Colonic mucosa (tissue), 4 donors: ENCODE results near the gene SULT1C3. TPM values are rescaled to one million over a fixed set of nuclear protein-coding genes. Genes with fewer than 3 reads are reported as not detected.
A peak's percentile ranks its signal among the peaks of the same experiment; 100 is the strongest.

ENCODE experiments used
- DNase-seq: peaks from one replicate; pipeline ENCODE4 v3.0.0-alpha.2; 2020
- H3K27ac ChIP-seq: fragments of 200-600 bp; one replicate; pipeline ENCODE4 v1.8.0; 2021
- H3K27me3 ChIP-seq: fragments of 200-600 bp; one replicate; pipeline ENCODE4 v1.8.0; 2021
- H3K36me3 ChIP-seq: fragments of 200-600 bp; one replicate; pipeline ENCODE4 v1.8.0; 2021
- H3K4me1 ChIP-seq: fragments of 200-600 bp; one replicate; pipeline ENCODE4 v1.8.0; 2021; ENCODE audit warnings: mild to moderate bottlenecking
- H3K4me3 ChIP-seq: fragments of 200-600 bp; one replicate; pipeline ENCODE4 v1.8.0; 2021
- H3K9ac ChIP-seq, 2 donors: one replicate each; pipeline ENCODE4 v1.7.0; 2013; ENCODE audit warnings: control low read depth in 2 of 2, low read depth in 2 of 2, low read length in 2 of 2
- H3K9me3 ChIP-seq: fragments of 200-600 bp; one replicate; pipeline ENCODE4 v1.8.0; 2021
- intact Hi-C: fragments of 100-400 bp; cut with DNase I; formaldehyde crosslinking; loops from one replicate; pipeline ENCODE4 v1.14.1; 2022
- total RNA-seq, 2 donors: library from RNA; stranded (reverse); fragmentation: NEBNext Ultra II Directional in 1 of 2; extraction: Animal tissue kit (Norgen Biotek cat#: 25700) in 1 of 2; gene quantifications; one replicate each; pipeline ENCODE4 v1.2.1, GENCODE V29; 2021
- TF ChIP-seq, protein P1 (sequence below): fragments of 200-600 bp; IDR thresholded peaks from one replicate; pipeline ENCODE4 v1.8.0; 2022; ENCODE audit warnings: antibody characterized with exemption, mild to moderate bottlenecking
- donor health status: healthy.
- donor health status: DM: no; HTN: no; CAD: no.
- donor health status: DM: no; HTN: no; CAD: no.

SULT1C3 gene
- total RNA-seq, 2 donors from 2014 or later, result 0.77 to 1.4 TPM

DNA sequence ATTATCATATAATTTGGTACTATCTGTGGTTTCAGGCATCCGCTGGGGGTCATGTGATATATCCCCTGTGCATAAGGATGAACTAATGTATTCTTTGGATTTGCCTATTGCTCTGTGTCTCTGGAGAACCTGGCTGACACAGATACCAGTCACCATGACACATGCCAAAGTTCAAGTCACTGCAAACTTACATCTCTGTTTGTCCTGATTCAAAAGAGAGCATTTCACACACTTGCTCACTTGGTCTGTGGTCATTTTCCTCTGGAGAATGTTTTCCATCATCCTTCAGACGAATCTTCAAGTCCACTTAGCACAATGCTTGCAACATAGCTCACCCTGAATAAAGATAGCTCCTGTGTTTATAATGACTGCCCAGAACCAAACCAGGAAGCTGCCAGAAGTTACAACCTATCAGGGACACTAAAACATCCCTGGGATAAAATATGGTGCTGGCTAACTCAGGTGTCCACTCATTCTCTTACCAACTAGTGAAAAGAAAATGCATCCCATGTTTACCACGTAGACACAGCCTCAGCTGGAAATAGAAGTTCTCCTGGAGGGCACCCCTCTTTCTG, 18.1 kb downstream of the SULT1C3 start:
- intact Hi-C loops, result no loop called here
- TF ChIP-seq, protein P1, sequence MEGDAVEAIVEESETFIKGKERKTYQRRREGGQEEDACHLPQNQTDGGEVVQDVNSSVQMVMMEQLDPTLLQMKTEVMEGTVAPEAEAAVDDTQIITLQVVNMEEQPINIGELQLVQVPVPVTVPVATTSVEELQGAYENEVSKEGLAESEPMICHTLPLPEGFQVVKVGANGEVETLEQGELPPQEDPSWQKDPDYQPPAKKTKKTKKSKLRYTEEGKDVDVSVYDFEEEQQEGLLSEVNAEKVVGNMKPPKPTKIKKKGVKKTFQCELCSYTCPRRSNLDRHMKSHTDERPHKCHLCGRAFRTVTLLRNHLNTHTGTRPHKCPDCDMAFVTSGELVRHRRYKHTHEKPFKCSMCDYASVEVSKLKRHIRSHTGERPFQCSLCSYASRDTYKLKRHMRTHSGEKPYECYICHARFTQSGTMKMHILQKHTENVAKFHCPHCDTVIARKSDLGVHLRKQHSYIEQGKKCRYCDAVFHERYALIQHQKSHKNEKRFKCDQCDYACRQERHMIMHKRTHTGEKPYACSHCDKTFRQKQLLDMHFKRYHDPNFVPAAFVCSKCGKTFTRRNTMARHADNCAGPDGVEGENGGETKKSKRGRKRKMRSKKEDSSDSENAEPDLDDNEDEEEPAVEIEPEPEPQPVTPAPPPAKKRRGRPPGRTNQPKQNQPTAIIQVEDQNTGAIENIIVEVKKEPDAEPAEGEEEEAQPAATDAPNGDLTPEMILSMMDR, result no peak
- DNase-seq, result no peak
- Histone ChIP-seq H3K4me3 (no peak overlapping the region), H3K27me3 (no peaks in the 10 kb centered on the region), H3K36me3 (no peaks in the 10 kb centered on the region), H3K9me3 (no peaks in the 10 kb centered on the region), H3K27ac (no peak overlapping the region), H3K4me1 (no peaks in the 10 kb centered on the region), H3K9ac (no peak overlapping the region)

- H3K27ac ChIP-seq, result no peak overlapping the region
- no peak overlapping the region for H3K4me3 ChIP-seq
- H3K9me3 ChIP-seq, result no peaks in the 10 kb centered on the region
- no peaks in the 10 kb centered on the region for H3K36me3 ChIP-seq
- H3K27me3 ChIP-seq, result no peaks in the 10 kb centered on the region
- H3K9ac ChIP-seq, result no peak overlapping the region
- intact Hi-C loops, result no loop called here
- TF ChIP-seq, protein P1, result no peak
- no peaks in the 10 kb centered on the region for H3K4me1 ChIP-seq
- no peak for DNase-seq
Measured at GRCh38 chr2:108260773-108261172, 21.0 kb downstream of the SULT1C3 start.

DNA sequence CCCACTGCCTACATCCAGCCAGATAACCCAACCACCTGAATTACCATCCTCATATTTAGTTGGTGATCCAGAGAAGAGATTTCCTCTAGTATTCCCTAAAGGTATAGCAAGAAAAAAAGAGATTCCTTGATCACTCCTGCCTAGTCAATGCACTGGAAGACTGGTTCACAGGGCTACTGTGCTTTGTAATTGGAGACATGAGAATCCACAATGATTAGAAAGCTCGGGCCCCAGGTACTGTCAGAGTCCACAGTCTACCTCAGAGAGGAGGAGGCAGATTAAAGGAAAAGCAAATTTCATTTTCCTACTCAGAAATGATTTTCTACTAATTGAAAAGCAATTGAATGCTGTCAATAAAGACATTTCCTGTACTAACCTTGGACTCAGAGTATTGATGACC, 22.3 kb downstream of the SULT1C3 start:
- DNase-seq, result no peak
- H3K4me3 ChIP-seq, result no peak overlapping the region
- H3K4me1 ChIP-seq, result peaks cover 2% of the 10 kb centered on the region
- intact Hi-C loops, result no loop called here
- no peak overlapping the region for H3K27ac ChIP-seq
- no peaks in the 10 kb centered on the region for H3K36me3 ChIP-seq
- H3K9me3 ChIP-seq, result no peaks in the 10 kb centered on the region
- H3K27me3 ChIP-seq, result no peaks in the 10 kb centered on the region
- TF ChIP-seq, protein P1, result no peak
- no peak overlapping the region for H3K9ac ChIP-seq

DNA sequence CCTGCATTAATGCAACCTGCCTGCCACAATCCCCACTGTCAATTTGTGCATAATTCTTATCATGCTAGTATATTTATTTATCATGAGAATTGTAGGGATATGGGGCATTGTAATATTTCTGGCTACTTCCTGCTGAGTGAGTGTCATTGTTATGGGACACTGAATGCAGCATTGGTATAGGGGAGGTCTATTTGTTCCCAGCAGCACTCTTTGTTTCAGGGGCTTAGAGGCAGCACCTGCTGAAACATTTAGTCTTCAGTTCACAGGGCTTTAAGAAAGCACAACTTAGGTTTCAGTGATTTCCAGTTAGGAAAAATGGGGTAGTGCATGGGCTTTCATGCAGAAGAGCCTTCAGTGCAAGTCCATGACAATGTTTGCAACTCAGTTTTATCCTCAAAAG, 23.6 kb downstream of the SULT1C3 start:
- DNase-seq, result no peak
- TF ChIP-seq, protein P1, result no peak
- H3K27ac ChIP-seq, result no peak overlapping the region
- H3K9ac ChIP-seq, result no peak overlapping the region
- no peak overlapping the region for H3K4me3 ChIP-seq
- intact Hi-C loops, result no loop called here
- H3K36me3 ChIP-seq, result no peaks in the 10 kb centered on the region
- no peaks in the 10 kb centered on the region for H3K9me3 ChIP-seq
- peaks cover 8% of the 10 kb centered on the region for H3K4me1 ChIP-seq
- no peaks in the 10 kb centered on the region for H3K27me3 ChIP-seq

GRCh38 chr2:108266218-108266617, 26.4 kb downstream of the SULT1C3 start:
- TF ChIP-seq, protein P1, result no peak
- no peak for DNase-seq

More at GRCh38 chr2:108266218-108266617, 26.4 kb downstream of the SULT1C3 start:
- Histone ChIP-seq H3K27me3 (no peaks in the 10 kb centered on the region), H3K4me3 (no peak overlapping the region), H3K36me3 (no peaks in the 10 kb centered on the region), H3K9me3 (no peaks in the 10 kb centered on the region), H3K4me1 (peaks cover 8% of the 10 kb centered on the region), H3K9ac (no peak overlapping the region), H3K27ac (peak overlapping the region; percentile 71)
- intact Hi-C loops, result no loop called here
